Thoracic aorta (tissue), 2 donors: ENCODE data around the gene LYPD6B. TPM values are rescaled to one million over a fixed set of nuclear protein-coding genes. Genes with fewer than 3 reads are reported as not detected.

Experiments used
- ATAC-seq: fragments of 150-250 bp; one replicate; pipeline ENCODE4 v1.8.0; 2017; ENCODE audit warnings: low read depth; ENCODE audit not compliant: insufficient number of reproducible peaks, low FRiP score
- DNase-seq: peaks from one replicate; pipeline ENCODE4 v3.0.0-alpha.2; 2020; ENCODE audit warnings: low spot score
- H3K27ac ChIP-seq, 2 donors: fragments of 200-600 bp; sonication (generic); 1 replicate in 1 of 2; 2 replicates in 1 of 2; pipeline ENCODE4 v1.5.1; 2016; ENCODE audit warnings: mild to moderate bottlenecking in 2 of 2, moderate library complexity in 2 of 2
- H3K27me3 ChIP-seq: fragments of 200-600 bp; sonication (generic); replicated peaks from 2 replicates; pipeline ENCODE4 v1.6.0; 2016; ENCODE audit warnings: mild to moderate bottlenecking; ENCODE audit not compliant: insufficient read depth
- H3K36me3 ChIP-seq: fragments of 200-600 bp; sonication (generic); one replicate; pipeline ENCODE4 v1.5.1; 2016
- H3K4me1 ChIP-seq, 2 donors: fragments of 200-600 bp; sonication (generic); 1 replicate in 1 of 2; 2 replicates in 1 of 2; pipeline versions ENCODE4 v1.5.1 to v1.6.0; 2016; ENCODE audit warnings: low read depth in 2 of 2, mild to moderate bottlenecking in 1 of 2; ENCODE audit not compliant: control insufficient read depth in 1 of 2
- H3K4me3 ChIP-seq: fragments of 200-600 bp; sonication (generic); 2 replicates; pipeline ENCODE4 v1.5.1; 2016; ENCODE audit warnings: mild to moderate bottlenecking
- H3K9me3 ChIP-seq: fragments of 200-600 bp; sonication (generic); 2 replicates; pipeline ENCODE4 v1.5.1; 2016
- total RNA-seq, 2 donors: library from RNA; depleted of rRNA; stranded (reverse); fragments of >200 nt; gene quantifications; one replicate each; pipeline versions ENCODE4 v1.1.0 to v1.2.3, GENCODE V29; 2016
- TF ChIP-seq, protein P1 (sequence below): fragments of 200-600 bp; sonication (generic); IDR thresholded peaks from one replicate; pipeline ENCODE4 v1.5.1; 2019; ENCODE audit warnings: antibody characterized with exemption

Gene LYPD6B
- total RNA-seq, 2 donors from 2014 or later, result not detected

DNA sequence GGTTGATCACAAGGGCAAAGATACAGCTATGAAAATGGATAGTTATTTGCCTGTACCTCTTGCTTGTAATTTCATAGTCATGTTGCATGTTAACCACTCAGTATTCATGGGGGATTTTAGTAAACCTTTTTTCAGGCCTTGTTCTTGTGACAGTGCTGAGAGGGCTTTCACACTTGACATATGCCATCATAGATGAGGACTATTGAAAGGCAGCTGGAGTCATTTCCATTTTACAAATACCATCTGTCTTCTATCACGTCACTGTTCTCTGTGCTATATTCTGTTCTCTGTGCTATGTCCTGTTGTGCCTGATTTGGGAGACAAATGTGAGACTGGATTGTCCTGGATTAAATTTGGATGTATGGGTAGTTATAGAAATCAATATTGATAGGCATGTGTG lies 131.7 kb downstream of the LYPD6B start:
- no peak overlapping the region for H3K4me3 ChIP-seq
- H3K27ac ChIP-seq, result no peak overlapping the region
- no peaks in the 10 kb centered on the region for H3K27me3 ChIP-seq
- H3K36me3 ChIP-seq, result no peaks in the 10 kb centered on the region
- TF ChIP-seq, protein P1, sequence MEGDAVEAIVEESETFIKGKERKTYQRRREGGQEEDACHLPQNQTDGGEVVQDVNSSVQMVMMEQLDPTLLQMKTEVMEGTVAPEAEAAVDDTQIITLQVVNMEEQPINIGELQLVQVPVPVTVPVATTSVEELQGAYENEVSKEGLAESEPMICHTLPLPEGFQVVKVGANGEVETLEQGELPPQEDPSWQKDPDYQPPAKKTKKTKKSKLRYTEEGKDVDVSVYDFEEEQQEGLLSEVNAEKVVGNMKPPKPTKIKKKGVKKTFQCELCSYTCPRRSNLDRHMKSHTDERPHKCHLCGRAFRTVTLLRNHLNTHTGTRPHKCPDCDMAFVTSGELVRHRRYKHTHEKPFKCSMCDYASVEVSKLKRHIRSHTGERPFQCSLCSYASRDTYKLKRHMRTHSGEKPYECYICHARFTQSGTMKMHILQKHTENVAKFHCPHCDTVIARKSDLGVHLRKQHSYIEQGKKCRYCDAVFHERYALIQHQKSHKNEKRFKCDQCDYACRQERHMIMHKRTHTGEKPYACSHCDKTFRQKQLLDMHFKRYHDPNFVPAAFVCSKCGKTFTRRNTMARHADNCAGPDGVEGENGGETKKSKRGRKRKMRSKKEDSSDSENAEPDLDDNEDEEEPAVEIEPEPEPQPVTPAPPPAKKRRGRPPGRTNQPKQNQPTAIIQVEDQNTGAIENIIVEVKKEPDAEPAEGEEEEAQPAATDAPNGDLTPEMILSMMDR, result no peak
- no peak for DNase-seq
- ATAC-seq, result no peak
- no peaks in the 10 kb centered on the region for H3K4me1 ChIP-seq
- H3K9me3 ChIP-seq, result no peaks in the 10 kb centered on the region

DNA sequence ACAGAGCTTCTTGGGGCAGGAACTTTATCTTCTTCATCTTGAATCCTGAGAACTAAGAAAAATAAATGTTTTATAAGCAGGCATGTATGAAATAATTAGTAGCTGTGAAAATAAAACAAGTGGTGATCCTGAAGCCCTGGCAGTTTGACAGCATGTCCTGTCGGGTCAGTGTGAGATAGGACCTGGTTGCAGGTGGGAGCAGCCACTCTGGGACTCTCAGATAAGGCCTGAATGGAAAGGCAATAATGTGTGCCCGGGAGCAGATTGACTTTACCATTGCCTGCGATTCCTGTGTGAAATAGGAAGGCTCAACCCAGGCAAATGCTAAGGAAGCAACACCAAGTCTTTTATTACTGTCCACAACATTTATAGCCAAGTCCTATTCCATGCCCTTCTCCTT lies 132.4 kb downstream of the LYPD6B start:
- H3K4me1 ChIP-seq, result no peaks in the 10 kb centered on the region
- H3K36me3 ChIP-seq, result no peaks in the 10 kb centered on the region
- H3K27ac ChIP-seq, result no peak overlapping the region
- H3K9me3 ChIP-seq, result no peaks in the 10 kb centered on the region
- DNase-seq (no peak), ATAC-seq (no peak)
- no peaks in the 10 kb centered on the region for H3K27me3 ChIP-seq
- TF ChIP-seq, protein P1, result no peak
- H3K4me3 ChIP-seq, result no peak overlapping the region

DNA sequence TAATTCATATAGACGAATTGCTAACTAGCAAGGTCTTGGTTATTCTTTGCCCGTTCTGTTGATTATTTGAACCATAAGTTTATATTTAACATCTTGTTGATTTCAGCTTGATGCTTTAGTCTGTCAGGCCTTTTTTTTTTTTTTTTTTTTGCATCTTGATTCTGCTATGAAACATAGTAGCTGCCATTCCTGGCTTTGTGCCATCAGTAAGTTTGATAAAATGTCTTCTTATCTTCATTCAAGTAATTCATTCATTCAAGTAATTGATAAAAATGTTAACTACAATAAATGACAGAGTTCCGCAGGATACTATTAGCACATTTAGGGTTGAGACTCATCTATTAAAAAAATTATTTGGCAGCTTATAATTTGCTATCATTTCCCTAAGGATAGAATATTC lies 134.7 kb downstream of the LYPD6B start:
- TF ChIP-seq, protein P1, result no peak
- no peak for DNase-seq
- Histone ChIP-seq H3K4me1 (no peaks in the 10 kb centered on the region), H3K4me3 (no peak overlapping the region), H3K36me3 (no peaks in the 10 kb centered on the region), H3K9me3 (no peaks in the 10 kb centered on the region), H3K27me3 (no peaks in the 10 kb centered on the region), H3K27ac (no peak overlapping the region)
- no peak for ATAC-seq

DNA sequence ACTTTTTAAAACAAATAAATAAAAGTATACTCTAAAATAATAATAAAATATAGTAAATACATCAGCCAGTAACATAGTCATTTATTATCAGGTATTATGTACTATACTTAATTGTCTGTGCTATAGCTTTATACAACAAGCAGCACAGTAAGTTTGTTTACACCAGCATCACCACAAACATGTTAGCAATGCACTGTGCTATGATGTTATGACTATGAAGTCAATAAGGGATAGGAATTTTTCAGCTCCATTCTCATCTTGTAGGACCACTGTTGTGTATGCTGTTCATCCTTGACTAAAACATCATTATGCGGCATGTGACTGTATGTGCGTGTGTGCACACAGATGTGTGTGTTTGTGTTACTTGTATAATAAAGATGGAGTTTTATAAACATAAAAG lies 137.5 kb downstream of the LYPD6B start:
- DNase-seq (no peak), ATAC-seq (no peak)
- Histone ChIP-seq H3K36me3 (no peaks in the 10 kb centered on the region), H3K27ac (no peak overlapping the region), H3K27me3 (no peaks in the 10 kb centered on the region), H3K4me3 (no peak overlapping the region), H3K9me3 (no peaks in the 10 kb centered on the region), H3K4me1 (no peaks in the 10 kb centered on the region)
- TF ChIP-seq, protein P1, result no peak

GRCh38 chr2:149178612-149179011 lies 140.1 kb downstream of the LYPD6B start:
- Histone ChIP-seq H3K4me1 (no peaks in the 10 kb centered on the region), H3K4me3 (no peak overlapping the region), H3K36me3 (no peaks in the 10 kb centered on the region), H3K27me3 (no peaks in the 10 kb centered on the region), H3K9me3 (no peaks in the 10 kb centered on the region), H3K27ac (no peak overlapping the region)
- TF ChIP-seq, protein P1, result no peak
- ATAC-seq, result no peak
- no peak for DNase-seq
